ENCODE results near the gene IRS2.

IRS2 gene

GRCh38 chr13:109781384-109782065 is 4.9 kb downstream of the IRS2 start:
- DNase-seq (ENCODE audit: low read depth) = no peak

- no peak for DNase-seq (ENCODE audit: low read depth)
These were observed 5.5 kb downstream of the IRS2 start for GRCh38 chr13:109780845-109781383.

GRCh38 chr13:109779876-109780510 is 6.4 kb downstream of the IRS2 start:
- no peak for DNase-seq (ENCODE audit: low read depth)

GRCh38 chr13:109779074-109779473 is 7.3 kb downstream of the IRS2 start:
- no peak for DNase-seq (ENCODE audit: low read depth)

GRCh38 chr13:109778102-109778542 is 8.3 kb downstream of the IRS2 start:
- DNase-seq (ENCODE audit: low read depth) = no peak

- DNase-seq (ENCODE audit: low read depth) = no peak
These were observed 9.8 kb downstream of the IRS2 start for GRCh38 chr13:109776575-109776974.

- DNase-seq (ENCODE audit: low read depth) = no peak
These were observed 12.6 kb downstream of the IRS2 start for GRCh38 chr13:109773786-109774185.

GRCh38 chr13:109773276-109773675 is 13.1 kb downstream of the IRS2 start:
- no peak for DNase-seq (ENCODE audit: low read depth)

GRCh38 chr13:109771926-109772325 is 14.5 kb downstream of the IRS2 start:
- DNase-seq (ENCODE audit: low read depth) = no peak

- no peak for DNase-seq (ENCODE audit: low read depth)
These were observed 15.9 kb downstream of the IRS2 start for GRCh38 chr13:109770436-109770835.

- DNase-seq (ENCODE audit: low read depth) = no peak
These were observed 16.5 kb downstream of the IRS2 start for GRCh38 chr13:109769921-109770320.

- no peak for DNase-seq (ENCODE audit: low read depth)
These were observed 17.1 kb downstream of the IRS2 start for GRCh38 chr13:109769275-109769674.

GRCh38 chr13:109768616-109769015 is 17.8 kb downstream of the IRS2 start:
- no peak for DNase-seq (ENCODE audit: low read depth)

- no peak for DNase-seq (ENCODE audit: low read depth)
These were observed 18.2 kb downstream of the IRS2 start for GRCh38 chr13:109768176-109768575.

- no peak for DNase-seq (ENCODE audit: low read depth)
These were observed 19.4 kb downstream of the IRS2 start for GRCh38 chr13:109767023-109767422.

- DNase-seq (ENCODE audit: low read depth) = no peak
These were observed 21.7 kb downstream of the IRS2 start for GRCh38 chr13:109764470-109765291.

- DNase-seq (ENCODE audit: low read depth) = no peak
These were observed 22.3 kb downstream of the IRS2 start for GRCh38 chr13:109764045-109764444.

GRCh38 chr13:109762791-109763190 is 23.6 kb downstream of the IRS2 start:
- DNase-seq (ENCODE audit: low read depth) = no peak

GRCh38 chr13:109761695-109762094 is 24.7 kb downstream of the IRS2 start:
- DNase-seq (ENCODE audit: low read depth) = no peak

GRCh38 chr13:109760951-109761350 is 25.4 kb downstream of the IRS2 start:
- DNase-seq (ENCODE audit: low read depth) = no peak

GRCh38 chr13:109760402-109760801 is 26.0 kb downstream of the IRS2 start:
- no peak for DNase-seq (ENCODE audit: low read depth)

- DNase-seq (ENCODE audit: low read depth) = no peak
These were observed 26.8 kb downstream of the IRS2 start for GRCh38 chr13:109759609-109760008.
